GM13976 (cell line): ENCODE data around the gene MED6.

Experiments used
- DNase-seq: peaks from one replicate; pipeline ENCODE4 v3.0.0; 2012; ENCODE audit warnings: low spot score
- in situ Hi-C: fragments of 300-500 bp; cut with MboI; formaldehyde crosslinking; loops from one replicate; pipeline ENCODE4 v1.12.0; 2022; ENCODE audit warnings: low sequenced_read_pairs, mixed read lengths, inconsistent platforms; ENCODE audit not compliant: unreplicated experiment
- TF ChIP-seq, protein P1 (sequence below): IDR thresholded peaks from 2 replicates; pipeline ENCODE4 v1.5.1; 2012; ENCODE audit warnings: borderline replicate concordance, mild to moderate bottlenecking; ENCODE audit not compliant: insufficient read depth; ENCODE audit errors: extremely low read depth, missing control alignments, control extremely low read depth

Gene MED6

DNA sequence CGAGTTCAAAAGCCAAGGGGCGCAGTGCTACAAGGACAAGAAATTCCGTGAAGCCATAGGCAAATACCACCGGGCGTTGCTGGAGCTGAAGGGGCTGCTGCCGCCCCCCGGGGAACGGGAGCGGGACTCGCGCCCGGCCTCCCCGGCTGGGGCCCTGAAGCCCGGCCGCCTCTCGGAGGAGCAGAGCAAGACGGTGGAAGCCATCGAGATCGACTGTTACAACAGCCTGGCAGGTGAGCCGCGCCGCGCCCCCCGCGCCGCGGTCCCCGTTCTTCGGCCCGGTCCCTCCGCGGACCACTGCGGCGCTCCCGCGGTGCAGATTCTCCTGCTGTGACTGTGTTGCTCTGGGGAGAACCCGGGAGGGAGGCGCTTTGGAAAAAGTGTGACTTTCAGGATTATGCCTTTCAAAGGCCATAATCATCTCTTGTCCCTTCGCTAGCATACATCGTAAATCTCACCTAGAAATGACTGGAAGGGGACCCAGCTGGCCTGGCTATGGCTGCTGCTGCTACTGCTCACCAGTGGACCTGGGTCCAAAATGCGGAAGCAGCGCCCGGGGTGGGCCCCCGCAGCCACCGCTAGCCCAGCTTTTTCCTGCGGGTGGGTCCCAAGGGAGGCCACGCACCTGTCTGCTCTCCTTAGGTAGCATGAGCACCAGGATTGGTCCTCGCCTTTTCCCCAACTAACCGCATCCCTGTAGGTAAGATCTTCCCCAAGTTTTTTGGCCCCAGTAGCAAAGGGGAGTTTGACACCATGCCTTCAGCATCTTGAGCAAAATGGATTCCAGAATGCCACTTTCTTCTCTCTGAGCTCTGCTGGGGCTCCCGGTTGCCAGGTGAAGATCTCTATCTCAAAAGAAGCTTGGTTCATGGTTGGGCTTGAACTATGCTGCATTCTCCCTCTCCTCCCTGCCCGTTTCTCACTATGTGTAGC is 42.1 kb upstream of the MED6 start:
- in situ Hi-C loops = no loop called here
- peak; percentile 73 for DNase-seq
- TF ChIP-seq, protein P1, sequence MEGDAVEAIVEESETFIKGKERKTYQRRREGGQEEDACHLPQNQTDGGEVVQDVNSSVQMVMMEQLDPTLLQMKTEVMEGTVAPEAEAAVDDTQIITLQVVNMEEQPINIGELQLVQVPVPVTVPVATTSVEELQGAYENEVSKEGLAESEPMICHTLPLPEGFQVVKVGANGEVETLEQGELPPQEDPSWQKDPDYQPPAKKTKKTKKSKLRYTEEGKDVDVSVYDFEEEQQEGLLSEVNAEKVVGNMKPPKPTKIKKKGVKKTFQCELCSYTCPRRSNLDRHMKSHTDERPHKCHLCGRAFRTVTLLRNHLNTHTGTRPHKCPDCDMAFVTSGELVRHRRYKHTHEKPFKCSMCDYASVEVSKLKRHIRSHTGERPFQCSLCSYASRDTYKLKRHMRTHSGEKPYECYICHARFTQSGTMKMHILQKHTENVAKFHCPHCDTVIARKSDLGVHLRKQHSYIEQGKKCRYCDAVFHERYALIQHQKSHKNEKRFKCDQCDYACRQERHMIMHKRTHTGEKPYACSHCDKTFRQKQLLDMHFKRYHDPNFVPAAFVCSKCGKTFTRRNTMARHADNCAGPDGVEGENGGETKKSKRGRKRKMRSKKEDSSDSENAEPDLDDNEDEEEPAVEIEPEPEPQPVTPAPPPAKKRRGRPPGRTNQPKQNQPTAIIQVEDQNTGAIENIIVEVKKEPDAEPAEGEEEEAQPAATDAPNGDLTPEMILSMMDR = no peak

- TF ChIP-seq, protein P1 = no peak
- DNase-seq = peak; percentile 65
- in situ Hi-C loops = no loop called here
Observed at GRCh38 chr14:70641548-70642302, 41.3 kb upstream of the MED6 start, which contains the start of gene TTC9. TSS of gene TTC9 (plus strand) at chr14:70641916. CDS start at chr14:70642130, 214 bp downstream.

DNA sequence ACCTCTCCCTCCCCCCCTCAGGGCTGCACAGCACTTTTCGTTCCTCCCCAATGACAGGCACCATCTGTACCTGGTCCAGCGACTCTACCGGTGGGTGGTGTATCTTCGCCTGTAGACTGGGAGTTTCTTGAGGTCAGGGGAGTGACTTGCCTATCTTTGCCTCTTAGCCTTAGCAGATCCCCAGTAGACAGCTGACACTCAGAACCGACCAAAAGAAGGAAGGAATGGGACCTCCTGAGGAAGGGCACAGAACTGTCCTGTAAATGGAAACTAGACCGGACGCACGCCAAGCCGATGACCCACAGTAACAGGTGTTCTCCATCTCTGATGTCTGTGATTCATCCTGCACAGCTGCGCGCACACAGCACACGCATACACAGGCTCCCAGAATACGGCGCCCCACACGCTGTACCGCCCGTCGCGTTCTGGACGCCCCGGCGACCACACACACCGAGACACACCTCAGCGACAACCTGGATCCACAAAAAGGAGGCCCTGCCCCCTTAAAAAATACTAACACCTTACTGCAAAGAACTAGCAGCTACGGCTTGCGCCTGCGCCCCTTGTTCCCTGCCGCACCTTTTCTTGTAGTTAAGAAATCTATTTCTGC is 40.6 kb upstream of the MED6 start:
- TF ChIP-seq, protein P1 = no peak
- in situ Hi-C loops = no loop called here
- DNase-seq = peak; percentile 72

DNA sequence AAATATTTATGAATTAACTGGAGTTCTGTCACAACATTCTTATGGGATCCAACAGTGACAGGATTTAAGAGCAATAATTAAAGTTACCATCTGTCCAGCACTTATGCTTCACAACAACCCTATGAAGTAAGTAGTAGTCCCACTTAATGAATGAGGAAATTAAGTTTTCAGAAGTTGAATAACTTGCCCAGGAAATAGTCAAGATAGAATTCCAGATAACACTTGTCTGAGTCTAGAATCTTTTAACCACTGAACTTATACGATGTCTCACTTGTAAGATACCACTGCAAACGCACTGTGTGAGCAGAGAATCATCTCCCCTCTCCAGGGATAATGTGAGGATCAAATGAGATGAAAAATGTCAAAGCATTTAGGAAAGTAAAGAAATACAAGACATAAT is 38.0 kb upstream of the MED6 start:
- DNase-seq = no peak
- TF ChIP-seq, protein P1 = no peak
- in situ Hi-C loops = loop anchor here (10.0 kb wide), 1 partner anchor 76 kb away; no protein-coding TSS in a partner anchor

- no peak for DNase-seq
- TF ChIP-seq, protein P1 = no peak
- in situ Hi-C loops = loop anchor here (10.0 kb wide), 1 partner anchor 79 kb away; no protein-coding TSS in a partner anchor
Observed at GRCh38 chr14:70635971-70636595, 35.6 kb upstream of the MED6 start.

DNA sequence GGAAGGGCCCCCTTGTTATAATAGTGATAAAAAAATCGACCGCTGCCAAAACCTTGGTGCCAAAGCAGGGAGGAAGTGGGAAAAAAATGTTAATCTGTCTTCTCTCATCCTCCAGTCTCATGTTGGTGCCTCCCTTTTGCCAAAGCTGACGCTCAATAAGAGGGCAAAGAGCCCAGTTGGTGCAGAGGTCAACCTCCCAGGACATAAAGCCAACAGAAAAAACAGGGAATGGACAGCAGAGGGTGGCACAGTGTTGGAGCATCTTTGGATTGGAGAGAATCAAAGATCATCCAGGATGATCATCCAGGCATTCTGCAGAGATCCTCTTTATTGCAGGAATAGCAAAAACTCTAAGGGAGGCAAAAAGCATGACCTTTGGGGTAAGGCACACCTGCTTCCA is 31.5 kb upstream of the MED6 start:
- in situ Hi-C loops = loop anchor here (10.0 kb wide), 1 partner anchor 83 kb away; no protein-coding TSS in a partner anchor
- TF ChIP-seq, protein P1 = no peak
- no peak for DNase-seq
